K562 (cell line): ENCODE results near the gene KRI1. TPM values are rescaled to one million over a fixed set of nuclear protein-coding genes. Genes with fewer than 3 reads are reported as not detected.
A peak's percentile ranks its signal among the peaks of the same experiment; 100 is the strongest.

Experiments used
- ATAC-seq: fragments of 200-7000 bp; cut with Tn5 transposase; 3 replicates; pipeline ENCODE4 v1.9.1; 2020; ENCODE audit warnings: moderate library complexity
- BruUV-seq: library from RNA; stranded (reverse); fragments of 400-500 nt; replicated peaks from 2 replicates; lab custom pipeline; 2021; lab: Mats Ljungman, UMichigan
- CTCF ChIA-PET: fragments of 300-600 bp; formaldehyde crosslinking; extraction: SDS; loops from one replicate; lab custom pipeline; 2021; ENCODE audit warnings: low intra/inter-chr PET ratio; lab: Yijun Ruan, JAX
- POLR2A ChIA-PET: fragments of 300-600, 350-650 bp; sonication (Branson Sonifier 250); formaldehyde crosslinking; extraction: SDS; loops from one replicate; lab custom pipeline; 2021; ENCODE audit warnings: antibody characterized with exemption, inconsistent platforms; lab: Yijun Ruan, JAX
- DNase-seq, 4 experiments: peaks; one replicate each; pipeline versions ENCODE4 v3.0.0 to v3.0.0-alpha.2; 2011 to 2018; ENCODE audit warnings: low spot score in 3 of 4, mixed read lengths in 3 of 4; ENCODE audit errors: extremely low read depth in 1 of 4
- FAIRE-seq: peaks from 2 replicates; lab custom pipeline; 2011; peaks lifted over from hg19 to GRCh38; lab: Jason Lieb, UNC
- H2AFZ ChIP-seq: 2 replicates; pipeline ENCODE4 v1.6.0; 2011; ENCODE audit warnings: low read depth, low read length, control low read depth, inconsistent platforms
- H3K27ac ChIP-seq: fragments of 200-600 bp; 3 replicates; pipeline ENCODE4 v1.8.0; 2011; ENCODE audit warnings: low read depth, mild to moderate bottlenecking, control low read depth, inconsistent platforms, low read length, moderate library complexity, mixed read lengths; ENCODE audit errors: extremely low read depth
- H3K27me3 ChIP-seq, 2 experiments: fragments of 300-600 bp in 1 of 2; 2 replicates in 1 of 2; 3 replicates in 1 of 2; pipeline versions ENCODE4 v1.6.0 to v1.8.0; 2011; ENCODE audit warnings: inconsistent platforms in 2 of 2, low read length in 2 of 2, mild to moderate bottlenecking in 1 of 2, mixed read lengths in 1 of 2, moderate library complexity in 1 of 2; ENCODE audit not compliant: control insufficient read depth in 2 of 2, insufficient read depth in 2 of 2
- H3K36me3 ChIP-seq: fragments of 300-600 bp; 3 replicates; pipeline ENCODE4 v1.8.0; 2011; ENCODE audit warnings: mild to moderate bottlenecking, low read length, inconsistent platforms; ENCODE audit not compliant: control insufficient read depth, insufficient read depth
- H3K4me1 ChIP-seq, 2 experiments: fragments of 200-600 bp in 1 of 2; replicated peaks in 1 of 2; 2 replicates in 1 of 2; 3 replicates in 1 of 2; pipeline versions ENCODE4 v1.5.1 to v1.8.0; 2011; ENCODE audit warnings: inconsistent platforms in 2 of 2, low read length in 2 of 2, mild to moderate bottlenecking in 1 of 2, mixed read lengths in 1 of 2, moderate library complexity in 1 of 2; ENCODE audit not compliant: control insufficient read depth in 2 of 2, insufficient read depth in 2 of 2
- H3K4me2 ChIP-seq: 2 replicates; pipeline ENCODE4 v1.6.1; 2011; ENCODE audit warnings: low read length, control low read depth, inconsistent platforms, mixed read lengths; ENCODE audit not compliant: insufficient read depth
- H3K4me3 ChIP-seq: fragments of 200-600 bp; sonication (generic), shearing (Covaris generic); 2 replicates; pipeline ENCODE4 v1.5.1; 2016; ENCODE audit warnings: control low read depth, inconsistent platforms
- H3K79me2 ChIP-seq: fragments of 200-600 bp; 3 replicates; pipeline ENCODE4 v1.8.0; 2011; ENCODE audit warnings: low read length, inconsistent platforms; ENCODE audit not compliant: control insufficient read depth, insufficient read depth
- H3K9ac ChIP-seq, 2 experiments: 2 replicates each; pipeline versions ENCODE4 v1.6.0 to v1.6.1; 2011; ENCODE audit warnings: low read depth in 2 of 2, low read length in 2 of 2, control low read depth in 1 of 2, inconsistent platforms in 1 of 2, mild to moderate bottlenecking in 1 of 2, mixed read lengths in 1 of 2; ENCODE audit not compliant: insufficient read depth in 1 of 2
- H3K9me1 ChIP-seq: one replicate; pipeline ENCODE4 v1.6.0; 2011; ENCODE audit warnings: inconsistent platforms, mild to moderate bottlenecking, low read length, moderate library complexity; ENCODE audit not compliant: control insufficient read depth, insufficient read depth
- H3K9me3 ChIP-seq: replicated peaks from 2 replicates; pipeline ENCODE4 v1.5.1; 2011; ENCODE audit warnings: low read depth, low read length, inconsistent platforms; ENCODE audit not compliant: control insufficient read depth, insufficient read depth
- H4K20me1 ChIP-seq: replicated peaks from 2 replicates; pipeline ENCODE4 v1.6.1; 2011; ENCODE audit warnings: low read length, inconsistent platforms, mixed read lengths; ENCODE audit not compliant: control insufficient read depth, insufficient read depth
- CAMTA2 ChIP-seq: fragments of 250-450 bp; sonication (Bioruptor Pico); conservative IDR thresholded peaks from 2 replicates; pipeline ENCODE4 v1.5.1; 2022
- FOXK1 ChIP-seq: sonication (generic); formaldehyde crosslinking; IDR thresholded peaks from 2 replicates; pipeline ENCODE4 v1.8.0; 2022; ENCODE audit warnings: missing genetic modification reagents, mild to moderate bottlenecking, borderline replicate concordance
- JUN ChIP-seq, 2 experiments: sonication (generic) in 1 of 2; formaldehyde crosslinking in 1 of 2; IDR thresholded peaks; 2 replicates each; pipeline versions ENCODE4 v1.6.1 to v1.8.0; 2012 to 2022; ENCODE audit warnings: borderline replicate concordance in 2 of 2, mild to moderate bottlenecking in 2 of 2, improper control_type of control experiment in 1 of 2, low read depth in 1 of 2, low read length in 1 of 2, missing genetic modification reagents in 1 of 2
- MAFF ChIP-seq: IDR thresholded peaks from 2 replicates; pipeline ENCODE4 v1.6.1; 2012; ENCODE audit warnings: low read length, improper control_type of control experiment
- NFE2 ChIP-seq: IDR thresholded peaks from 2 replicates; pipeline ENCODE4 v1.6.1; 2014; ENCODE audit warnings: antibody characterized with exemption, low read depth
- SMAD4 ChIP-seq: fragments of 250-450 bp; sonication (Bioruptor Pico); conservative IDR thresholded peaks from 2 replicates; pipeline ENCODE4 v1.8.0; 2021; ENCODE audit warnings: inconsistent platforms, mild to moderate bottlenecking, moderate library complexity
- STAT5A ChIP-seq: IDR thresholded peaks from 2 replicates; pipeline ENCODE4 v1.6.1; 2012; ENCODE audit warnings: low read length, inconsistent platforms, borderline replicate concordance
- TAF1 ChIP-seq: IDR thresholded peaks from 2 replicates; pipeline ENCODE4 v1.6.1; 2011; ENCODE audit warnings: mild to moderate bottlenecking, low read length, moderate library complexity; ENCODE audit not compliant: insufficient read depth, control insufficient read depth, severe bottlenecking; ENCODE audit errors: extremely low read depth
- TRIM24 ChIP-seq, 2 experiments: fragments of 450-650 bp; IDR thresholded peaks; 2 replicates each; pipeline ENCODE4 v1.6.1; 2016
- ZNF316 ChIP-seq: fragments of 450-650 bp; IDR thresholded peaks from 2 replicates; pipeline ENCODE4 v1.6.1; 2016
- ZSCAN29 ChIP-seq: fragments of 450-650 bp; IDR thresholded peaks from 2 replicates; pipeline ENCODE4 v1.6.1; 2017
- WGBS: fragments of 100-300 bp; shearing (Covaris generic); methylation state at CpG from one replicate; pipeline ENCODE4 v1.1.6; 2016; ENCODE audit warnings: low coverage, mixed read lengths; ENCODE audit not compliant: insufficient coverage; ENCODE audit errors: missing lambda C conversion rate; 5-methylcytosine and 5-hydroxymethylcytosine counted together
- in situ Hi-C: fragments of 300-500 bp; cut with MboI; formaldehyde crosslinking; loops from 4 replicates; pipeline ENCODE4 v1.15.0; 2018; ENCODE audit warnings: inconsistent platforms, mixed read lengths
- intact Hi-C: fragments of 100-400 bp; cut with micrococcal nuclease; formaldehyde crosslinking; loops from 2 replicates; pipeline ENCODE4 v1.14.2; 2022
- polyA plus RNA-seq, 8 experiments: library from polyadenylated mRNA; depleted of rRNA in 4 of 8; stranded (reverse) in 5 of 8; unstranded in 3 of 8; fragments of >200 nt; fragmentation: Nextera tagmentation in 2 of 8; fragmentation: Illumina TruSeq in 1 of 8; extraction: Ambion mirVana in 2 of 8; extraction: Trizol in 1 of 8; gene quantifications; 2 replicates each; pipeline versions ENCODE4 v1.2.1 to v1.2.3, GENCODE V29; 2011 to 2014; ENCODE audit warnings: inconsistent platforms in 1 of 8, missing spikeins in 1 of 8
- total RNA-seq, 7 experiments: library from RNA; depleted of rRNA in 6 of 7; stranded (reverse); fragments of >200 nt in 6 of 7; fragmentation: Illumina TruSeq in 2 of 7; extraction: Trizol in 2 of 7; gene quantifications; 2 replicates each; pipeline versions ENCODE4 v1.2.1 to v1.2.3, GENCODE V29; 2011 to 2021; ENCODE audit warnings: low replicate concordance in 1 of 7
- TF ChIP-seq, protein P1 (sequence below): fragments of 450-650 bp; IDR thresholded peaks from 2 replicates; pipeline ENCODE4 v1.6.1; 2016; ENCODE audit warnings: mild to moderate bottlenecking
- TF ChIP-seq, protein P2 (sequence below): fragments of 250-450 bp; sonication (Bioruptor Pico); IDR thresholded peaks from 2 replicates; pipeline ENCODE4 v1.5.1; 2021; ENCODE audit warnings: mild to moderate bottlenecking
- TF ChIP-seq, protein P3 (sequence below): fragments of 450-650 bp; IDR thresholded peaks from 2 replicates; pipeline ENCODE4 v1.6.1; 2016; ENCODE audit warnings: missing biosample characterization, missing genetic modification characterization
- TF ChIP-seq, protein P4 (sequence below): fragments of 450-650 bp; formaldehyde crosslinking; IDR thresholded peaks from 2 replicates; pipeline ENCODE4 v1.4.0; 2020; ENCODE audit warnings: mild to moderate bottlenecking, mixed read lengths

The KRI1 gene
- total and polyA plus RNA-seq, 9 of the 15 experiments (the other 6 are each of a cell fraction or from before 2014, with no cell fraction given), result 1.1 to 50.7 (median 24.7) TPM

DNA sequence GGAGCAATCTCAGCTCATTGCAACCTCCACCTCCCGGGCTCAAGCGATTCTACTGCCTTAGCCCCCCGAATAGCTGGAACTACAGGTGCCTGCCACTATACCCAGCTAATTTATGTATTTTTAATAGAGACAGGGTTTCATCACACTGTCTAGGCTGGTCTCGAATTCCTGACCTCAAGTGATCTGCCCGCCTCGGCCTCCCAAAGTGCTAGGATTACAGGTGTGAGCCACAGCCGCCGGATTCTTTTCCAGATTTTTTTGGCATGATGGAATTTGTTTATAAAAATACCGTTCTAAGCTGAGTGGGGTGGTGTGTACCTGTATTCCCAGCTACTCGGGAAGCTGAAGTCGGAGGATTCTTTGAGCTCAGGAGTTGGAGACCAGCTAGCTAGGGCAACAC lies 28.1 kb downstream of the KRI1 start (continued):
- TF ChIP-seq STAT5A, result no peak
- no peak for TF ChIP-seq TRIM24 (IDR thresholded peaks at IDR 0.05)
- TF ChIP-seq FOXK1, result no peak
- no peak for TF ChIP-seq JUN (IDR thresholded peaks at IDR 0.05; ENCODE audit: borderline replicate concordance, low read depth, low read length)
- TF ChIP-seq JUN (CRISPR knock-in tag; IDR thresholded peaks at IDR 0.05; ENCODE audit: borderline replicate concordance), result no peak
- no peak for TF ChIP-seq SMAD4
- TF ChIP-seq ZSCAN29, result no peak
- TF ChIP-seq, protein P1, sequence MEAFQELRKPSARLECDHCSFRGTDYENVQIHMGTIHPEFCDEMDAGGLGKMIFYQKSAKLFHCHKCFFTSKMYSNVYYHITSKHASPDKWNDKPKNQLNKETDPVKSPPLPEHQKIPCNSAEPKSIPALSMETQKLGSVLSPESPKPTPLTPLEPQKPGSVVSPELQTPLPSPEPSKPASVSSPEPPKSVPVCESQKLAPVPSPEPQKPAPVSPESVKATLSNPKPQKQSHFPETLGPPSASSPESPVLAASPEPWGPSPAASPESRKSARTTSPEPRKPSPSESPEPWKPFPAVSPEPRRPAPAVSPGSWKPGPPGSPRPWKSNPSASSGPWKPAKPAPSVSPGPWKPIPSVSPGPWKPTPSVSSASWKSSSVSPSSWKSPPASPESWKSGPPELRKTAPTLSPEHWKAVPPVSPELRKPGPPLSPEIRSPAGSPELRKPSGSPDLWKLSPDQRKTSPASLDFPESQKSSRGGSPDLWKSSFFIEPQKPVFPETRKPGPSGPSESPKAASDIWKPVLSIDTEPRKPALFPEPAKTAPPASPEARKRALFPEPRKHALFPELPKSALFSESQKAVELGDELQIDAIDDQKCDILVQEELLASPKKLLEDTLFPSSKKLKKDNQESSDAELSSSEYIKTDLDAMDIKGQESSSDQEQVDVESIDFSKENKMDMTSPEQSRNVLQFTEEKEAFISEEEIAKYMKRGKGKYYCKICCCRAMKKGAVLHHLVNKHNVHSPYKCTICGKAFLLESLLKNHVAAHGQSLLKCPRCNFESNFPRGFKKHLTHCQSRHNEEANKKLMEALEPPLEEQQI, result no peak
- no peak for TF ChIP-seq MAFF
- TF ChIP-seq ZNF316, result no peak
- TF ChIP-seq, all 486 proteins: peak for 0

DNA sequence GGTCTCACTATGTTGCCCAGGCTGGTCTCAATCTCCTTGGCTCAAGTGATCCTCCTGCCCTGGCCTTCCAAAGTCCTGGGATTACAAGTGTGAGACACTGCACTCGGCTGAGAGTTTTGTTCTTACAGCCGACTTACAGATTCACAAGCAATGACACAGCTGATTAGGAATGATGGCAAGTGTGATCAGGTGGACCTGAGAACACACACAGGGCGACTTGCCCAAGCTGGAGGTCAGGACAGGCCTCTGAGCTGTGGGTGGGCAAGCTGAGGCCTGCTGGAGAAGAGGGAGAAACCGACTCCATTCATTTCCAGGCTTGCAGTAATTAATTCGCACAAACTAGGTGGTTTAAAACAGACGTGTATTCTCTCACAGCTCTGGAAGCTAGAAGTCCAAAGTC lies 30.2 kb downstream of the KRI1 start:
- in situ Hi-C loops, result no loop called here
- FAIRE-seq, result no peak
- no peak overlapping the region for H3K27ac ChIP-seq
- H3K4me2 ChIP-seq, result no peak overlapping the region
- no peaks in the 10 kb centered on the region for H3K9me3 ChIP-seq
- H3K9me1 ChIP-seq, result no peaks in the 10 kb centered on the region
- ChIA-PET CTCF (no interaction called here), POLR2A (interaction anchor here (0.5 to 1.3 kb wide), 4 partner anchors 10 to 1868 kb away, joined by 3 read pairs; no protein-coding TSS in a partner anchor)
- H4K20me1 ChIP-seq, result no peaks in the 10 kb centered on the region
- 21% methylated on average over 6 of the region's 6 CpGs for WGBS
- peak in 1 of 4 experiments; percentile 3 for DNase-seq
- intact Hi-C loops, result no loop called here
- BruUV-seq, result no TSS peak
- no peaks in the 10 kb centered on the region for H3K36me3 ChIP-seq
- H3K79me2 ChIP-seq, result no peaks in the 10 kb centered on the region
- peaks cover 0 to 6% of the 10 kb centered on the region in 2 experiments; a peak in 3 of 5 replicates for H3K4me1 ChIP-seq
- no peak overlapping the region for H3K4me3 ChIP-seq
- H3K9ac ChIP-seq, result peak overlapping the region in 1 of 2 experiments; percentile 65; a peak in 1 of 4 replicates
- no peak for ATAC-seq
- 0 out of 2 replicates have a peak overlapping the region, but pooled peaks have one; percentile 28 for H2AFZ ChIP-seq
- H3K27me3 ChIP-seq, result no peaks in the 10 kb centered on the region; a peak in 1 of 5 replicates
- TF ChIP-seq TAF1, result no peak
- TF ChIP-seq NFE2, result peak; percentile 41; the same call in 1 of the 2 replicates
- TF ChIP-seq, protein P2, sequence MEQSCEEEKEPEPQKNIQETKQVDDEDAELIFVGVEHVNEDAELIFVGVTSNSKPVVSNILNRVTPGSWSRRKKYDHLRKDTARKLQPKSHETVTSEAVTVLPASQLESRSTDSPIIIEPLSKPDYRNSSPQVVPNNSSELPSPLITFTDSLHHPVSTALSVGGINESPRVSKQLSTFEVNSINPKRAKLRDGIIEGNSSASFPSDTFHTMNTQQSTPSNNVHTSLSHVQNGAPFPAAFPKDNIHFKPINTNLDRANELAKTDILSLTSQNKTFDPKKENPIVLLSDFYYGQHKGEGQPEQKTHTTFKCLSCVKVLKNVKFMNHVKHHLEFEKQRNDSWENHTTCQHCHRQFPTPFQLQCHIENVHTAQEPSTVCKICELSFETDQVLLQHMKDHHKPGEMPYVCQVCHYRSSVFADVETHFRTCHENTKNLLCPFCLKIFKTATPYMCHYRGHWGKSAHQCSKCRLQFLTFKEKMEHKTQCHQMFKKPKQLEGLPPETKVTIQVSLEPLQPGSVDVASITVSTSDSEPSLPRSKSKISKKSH, result no peak
- TF ChIP-seq, protein P3, sequence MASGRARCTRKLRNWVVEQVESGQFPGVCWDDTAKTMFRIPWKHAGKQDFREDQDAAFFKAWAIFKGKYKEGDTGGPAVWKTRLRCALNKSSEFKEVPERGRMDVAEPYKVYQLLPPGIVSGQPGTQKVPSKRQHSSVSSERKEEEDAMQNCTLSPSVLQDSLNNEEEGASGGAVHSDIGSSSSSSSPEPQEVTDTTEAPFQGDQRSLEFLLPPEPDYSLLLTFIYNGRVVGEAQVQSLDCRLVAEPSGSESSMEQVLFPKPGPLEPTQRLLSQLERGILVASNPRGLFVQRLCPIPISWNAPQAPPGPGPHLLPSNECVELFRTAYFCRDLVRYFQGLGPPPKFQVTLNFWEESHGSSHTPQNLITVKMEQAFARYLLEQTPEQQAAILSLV (tag), result no peak
- TF ChIP-seq, protein P4, sequence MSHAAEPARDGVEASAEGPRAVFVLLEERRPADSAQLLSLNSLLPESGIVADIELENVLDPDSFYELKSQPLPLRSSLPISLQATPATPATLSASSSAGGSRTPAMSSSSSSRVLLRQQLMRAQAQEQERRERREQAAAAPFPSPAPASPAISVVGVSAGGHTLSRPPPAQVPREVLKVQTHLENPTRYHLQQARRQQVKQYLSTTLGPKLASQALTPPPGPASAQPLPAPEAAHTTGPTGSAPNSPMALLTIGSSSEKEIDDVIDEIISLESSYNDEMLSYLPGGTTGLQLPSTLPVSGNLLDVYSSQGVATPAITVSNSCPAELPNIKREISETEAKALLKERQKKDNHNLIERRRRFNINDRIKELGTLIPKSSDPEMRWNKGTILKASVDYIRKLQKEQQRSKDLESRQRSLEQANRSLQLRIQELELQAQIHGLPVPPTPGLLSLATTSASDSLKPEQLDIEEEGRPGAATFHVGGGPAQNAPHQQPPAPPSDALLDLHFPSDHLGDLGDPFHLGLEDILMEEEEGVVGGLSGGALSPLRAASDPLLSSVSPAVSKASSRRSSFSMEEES, result no peak
- TF ChIP-seq CAMTA2 (CRISPR knock-in tag), result no peak
